ENCODE results near the gene D2HGDH.

Gene D2HGDH

DNA sequence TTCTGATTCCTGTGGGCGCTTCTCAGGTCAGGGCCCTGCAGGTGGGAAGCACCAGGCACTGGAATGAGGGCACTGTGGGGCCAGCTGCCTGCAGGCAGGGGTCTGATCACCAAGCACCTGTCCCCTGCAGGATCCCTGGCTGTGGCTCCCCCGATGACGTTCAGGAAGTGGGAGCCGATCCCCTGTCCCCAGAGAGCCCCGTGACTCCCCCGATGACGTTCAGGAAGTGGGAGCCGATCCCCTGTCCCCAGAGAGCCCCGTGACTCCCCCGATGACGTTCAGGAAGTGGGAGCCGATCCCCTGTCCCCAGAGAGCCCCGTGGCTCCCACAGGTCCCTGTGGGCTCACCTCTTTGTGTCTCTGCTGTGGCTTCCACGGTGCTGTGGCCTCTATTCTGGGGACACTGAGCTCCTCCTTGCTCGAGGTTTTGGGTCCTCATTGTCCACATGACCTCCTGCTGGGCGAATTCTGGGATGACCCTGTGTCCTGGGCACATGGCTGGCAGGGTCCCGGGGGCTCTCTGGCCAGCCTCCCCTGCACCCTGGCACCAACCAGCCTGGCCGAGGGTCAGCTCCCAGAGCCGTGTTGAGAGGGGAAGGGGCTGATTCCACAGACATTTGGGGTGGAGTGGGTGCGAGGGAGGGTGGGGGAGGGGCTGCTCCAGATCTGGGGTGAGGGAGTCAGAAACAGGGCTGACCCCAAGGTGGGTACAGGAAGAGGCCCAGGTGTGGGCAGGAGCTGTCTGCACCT lies 79.4 kb downstream of the D2HGDH start:
- no peak for TF ChIP-seq TAF1 (IDR thresholded peaks at IDR 0.05; ENCODE audit: borderline replicate concordance, insufficient read depth, low read length)
- TF ChIP-seq, protein P1, sequence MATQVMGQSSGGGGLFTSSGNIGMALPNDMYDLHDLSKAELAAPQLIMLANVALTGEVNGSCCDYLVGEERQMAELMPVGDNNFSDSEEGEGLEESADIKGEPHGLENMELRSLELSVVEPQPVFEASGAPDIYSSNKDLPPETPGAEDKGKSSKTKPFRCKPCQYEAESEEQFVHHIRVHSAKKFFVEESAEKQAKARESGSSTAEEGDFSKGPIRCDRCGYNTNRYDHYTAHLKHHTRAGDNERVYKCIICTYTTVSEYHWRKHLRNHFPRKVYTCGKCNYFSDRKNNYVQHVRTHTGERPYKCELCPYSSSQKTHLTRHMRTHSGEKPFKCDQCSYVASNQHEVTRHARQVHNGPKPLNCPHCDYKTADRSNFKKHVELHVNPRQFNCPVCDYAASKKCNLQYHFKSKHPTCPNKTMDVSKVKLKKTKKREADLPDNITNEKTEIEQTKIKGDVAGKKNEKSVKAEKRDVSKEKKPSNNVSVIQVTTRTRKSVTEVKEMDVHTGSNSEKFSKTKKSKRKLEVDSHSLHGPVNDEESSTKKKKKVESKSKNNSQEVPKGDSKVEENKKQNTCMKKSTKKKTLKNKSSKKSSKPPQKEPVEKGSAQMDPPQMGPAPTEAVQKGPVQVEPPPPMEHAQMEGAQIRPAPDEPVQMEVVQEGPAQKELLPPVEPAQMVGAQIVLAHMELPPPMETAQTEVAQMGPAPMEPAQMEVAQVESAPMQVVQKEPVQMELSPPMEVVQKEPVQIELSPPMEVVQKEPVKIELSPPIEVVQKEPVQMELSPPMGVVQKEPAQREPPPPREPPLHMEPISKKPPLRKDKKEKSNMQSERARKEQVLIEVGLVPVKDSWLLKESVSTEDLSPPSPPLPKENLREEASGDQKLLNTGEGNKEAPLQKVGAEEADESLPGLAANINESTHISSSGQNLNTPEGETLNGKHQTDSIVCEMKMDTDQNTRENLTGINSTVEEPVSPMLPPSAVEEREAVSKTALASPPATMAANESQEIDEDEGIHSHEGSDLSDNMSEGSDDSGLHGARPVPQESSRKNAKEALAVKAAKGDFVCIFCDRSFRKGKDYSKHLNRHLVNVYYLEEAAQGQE (IDR thresholded peaks at IDR 0.05; ENCODE audit: insufficient read depth in 1 of 2, low read depth in 2 of 2, low read length in 2 of 2): no peak
- TF ChIP-seq SIN3A (IDR thresholded peaks at IDR 0.05; ENCODE audit: borderline replicate concordance, insufficient read depth, low read length): no peak
- TF ChIP-seq POLR2AphosphoS5 (IDR thresholded peaks at IDR 0.05; ENCODE audit: low read depth, low read length): no peak
- no peak for TF ChIP-seq FOXP2 (optimal IDR thresholded peaks at IDR 0.05; ENCODE audit: borderline replicate concordance, extremely low read depth, extremely low read length, insufficient read depth)

DNA sequence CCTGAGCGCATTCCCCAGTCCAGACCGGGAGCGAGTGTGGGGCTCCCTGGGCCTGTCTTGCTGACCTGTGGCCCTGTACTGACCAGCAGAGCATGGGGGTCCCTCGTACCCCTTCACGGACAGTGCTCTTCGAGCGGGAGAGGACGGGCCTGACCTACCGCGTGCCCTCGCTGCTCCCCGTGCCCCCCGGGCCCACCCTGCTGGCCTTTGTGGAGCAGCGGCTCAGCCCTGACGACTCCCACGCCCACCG lies 79.9 kb downstream of the D2HGDH start:
- TF ChIP-seq POLR2AphosphoS5 (IDR thresholded peaks at IDR 0.05; ENCODE audit: low read depth, low read length) (no peak), SIN3A (IDR thresholded peaks at IDR 0.05; ENCODE audit: borderline replicate concordance, insufficient read depth, low read length) (no peak), TAF1 (IDR thresholded peaks at IDR 0.05; ENCODE audit: borderline replicate concordance, insufficient read depth, low read length) (no peak)

DNA sequence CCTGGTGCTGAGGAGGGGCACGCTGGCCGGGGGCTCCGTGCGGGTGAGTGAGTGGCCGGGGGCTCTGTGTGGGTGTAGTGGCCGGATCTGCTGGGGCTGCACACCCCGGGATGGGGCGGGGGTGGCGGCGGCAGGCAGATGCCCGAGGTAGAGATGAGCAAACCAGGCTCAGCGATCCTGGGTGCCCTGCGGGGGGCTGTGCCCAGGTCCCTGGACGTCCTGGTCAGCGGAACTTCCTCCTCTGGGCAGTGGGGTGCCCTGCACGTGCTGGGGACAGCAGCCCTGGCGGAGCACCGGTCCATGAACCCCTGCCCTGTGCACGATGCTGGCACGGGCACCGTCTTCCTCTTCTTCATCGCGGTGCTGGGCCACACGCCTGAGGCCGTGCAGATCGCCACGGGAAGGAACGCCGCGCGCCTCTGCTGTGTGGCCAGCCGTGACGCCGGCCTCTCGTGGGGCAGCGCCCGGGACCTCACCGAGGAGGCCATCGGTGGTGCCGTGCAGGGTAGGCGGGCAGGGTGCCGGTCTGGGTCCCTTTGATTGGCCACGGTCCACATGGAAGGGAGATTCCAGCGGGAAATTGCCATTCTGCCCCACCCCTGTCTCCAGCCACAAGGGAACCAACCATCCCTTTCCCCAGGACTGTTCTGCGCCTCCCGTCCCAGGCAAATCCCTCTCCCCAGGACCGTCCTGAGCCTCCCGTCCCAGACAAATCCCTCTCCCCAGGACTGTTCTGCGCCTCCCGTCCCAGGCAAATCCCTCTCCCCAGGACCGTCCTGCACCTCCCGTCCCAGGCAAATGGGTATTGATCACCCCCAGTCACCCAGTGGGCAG lies 80.4 kb downstream of the D2HGDH start:
- TF ChIP-seq POLR2AphosphoS5 (IDR thresholded peaks at IDR 0.05; ENCODE audit: low read depth, low read length) (no peak), SIN3A (IDR thresholded peaks at IDR 0.05; ENCODE audit: borderline replicate concordance, insufficient read depth, low read length) (no peak), FOXP2 (optimal IDR thresholded peaks at IDR 0.05; ENCODE audit: borderline replicate concordance, extremely low read depth, extremely low read length, insufficient read depth) (no peak), TAF1 (IDR thresholded peaks at IDR 0.05; ENCODE audit: borderline replicate concordance, insufficient read depth, low read length) (no peak)
- TF ChIP-seq, protein P1 (IDR thresholded peaks at IDR 0.05; ENCODE audit: insufficient read depth in 1 of 2, low read depth in 2 of 2, low read length in 2 of 2): no peak

DNA sequence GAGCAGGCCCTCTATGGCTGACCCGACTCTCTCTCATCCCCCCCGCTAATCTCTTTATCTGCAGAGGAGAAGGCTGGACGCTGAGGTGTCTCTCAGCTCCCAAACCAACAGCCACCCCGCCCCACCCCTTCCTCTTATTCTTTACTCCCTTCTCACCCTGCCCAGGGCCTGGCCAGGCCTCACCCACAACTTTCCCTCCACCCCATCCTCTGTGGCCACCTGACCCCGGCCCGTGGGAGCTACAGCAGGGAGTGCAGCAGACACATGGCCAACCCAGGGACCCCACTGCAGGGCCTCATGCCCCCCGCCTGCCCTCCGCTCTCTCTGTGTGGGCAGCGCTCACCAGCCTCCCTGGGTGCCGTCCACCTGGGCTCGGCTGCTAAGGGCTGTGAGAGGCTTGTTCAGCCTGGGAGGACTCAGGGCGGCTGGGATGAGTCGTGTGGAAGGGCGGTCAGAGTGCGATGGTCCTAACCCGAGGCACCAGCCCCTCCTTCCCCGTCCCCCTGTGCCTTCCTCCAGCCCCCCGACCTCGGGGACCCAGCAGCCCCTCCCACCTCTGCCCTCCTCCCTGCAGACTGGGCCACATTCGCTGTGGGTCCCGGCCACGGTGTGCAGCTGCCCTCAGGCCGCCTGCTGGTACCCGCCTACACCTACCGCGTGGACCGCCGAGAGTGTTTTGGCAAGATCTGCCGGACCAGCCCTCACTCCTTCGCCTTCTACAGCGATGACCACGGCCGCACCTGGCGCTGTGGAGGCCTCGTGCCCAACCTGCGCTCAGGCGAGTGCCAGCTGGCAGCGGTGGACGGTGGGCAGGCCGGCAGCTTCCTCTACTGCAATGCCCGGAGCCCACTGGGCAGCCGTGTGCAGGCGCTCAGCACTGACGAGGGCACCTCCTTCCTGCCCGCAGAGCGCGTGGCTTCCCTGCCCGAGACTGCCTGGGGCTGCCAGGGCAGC lies 81.3 kb downstream of the D2HGDH start:
- TF ChIP-seq SIN3A (IDR thresholded peaks at IDR 0.05; ENCODE audit: borderline replicate concordance, insufficient read depth, low read length) (no peak), POLR2AphosphoS5 (IDR thresholded peaks at IDR 0.05; ENCODE audit: low read depth, low read length) (no peak), TAF1 (IDR thresholded peaks at IDR 0.05; ENCODE audit: borderline replicate concordance, insufficient read depth, low read length) (no peak), FOXP2 (optimal IDR thresholded peaks at IDR 0.05; ENCODE audit: borderline replicate concordance, extremely low read depth, extremely low read length, insufficient read depth) (no peak)
- TF ChIP-seq, protein P1 (IDR thresholded peaks at IDR 0.05; ENCODE audit: insufficient read depth in 1 of 2, low read depth in 2 of 2, low read length in 2 of 2): no peak

All from PFSK-1 (cell line).